ACHN (cell line): ENCODE results near the gene NOTUM.

Experiments
- DNase-seq: peaks from one replicate; pipeline ENCODE4 v3.0.0-alpha.2; 2015
- in situ Hi-C: cut with HindIII; loops from 2 replicates; pipeline ENCODE4 v1.10.0; 2017; ENCODE audit warnings: low sequenced_read_pairs, low pct_ligation_motif_present, low pct_unique_long_range_greater_than_20kb

NOTUM gene

GRCh38 chr17:81948635-81949378, 12.2 kb downstream of the NOTUM start:
- no peak for DNase-seq
- in situ Hi-C loops, result no loop called here

GRCh38 chr17:81947189-81947588, 13.8 kb downstream of the NOTUM start, which contains the start of gene MYADML2:
MYADML2 (minus strand) TSS chr17:81947233; CDS start chr17:81941741, 5,492 bp downstream.
- in situ Hi-C loops, result no loop called here
- no peak for DNase-seq

- in situ Hi-C loops, result no loop called here
Measured at GRCh38 chr17:81944858-81945257, 16.1 kb downstream of the NOTUM start.

GRCh38 chr17:81942167-81942553, 18.8 kb downstream of the NOTUM start:
- in situ Hi-C loops, result no loop called here
- DNase-seq, result no peak

More at GRCh38 chr17:81944858-81945257, 16.1 kb downstream of the NOTUM start:
- no peak for DNase-seq

GRCh38 chr17:81941484-81942166, 19.4 kb downstream of the NOTUM start:
- in situ Hi-C loops, result no loop called here
- DNase-seq, result no peak

GRCh38 chr17:81940538-81941483, 20.2 kb downstream of the NOTUM start:
- in situ Hi-C loops, result no loop called here
- no peak for DNase-seq

- in situ Hi-C loops, result no loop called here
- no peak for DNase-seq
Measured at GRCh38 chr17:81939881-81940385, 21.1 kb downstream of the NOTUM start.

- in situ Hi-C loops, result no loop called here
- DNase-seq, result no peak
Measured at GRCh38 chr17:81939218-81939617, 21.8 kb downstream of the NOTUM start.

GRCh38 chr17:81935709-81936084, 25.3 kb downstream of the NOTUM start:
- DNase-seq, result no peak
- in situ Hi-C loops, result no loop called here

GRCh38 chr17:81934850-81935708, 25.9 kb downstream of the NOTUM start:
- in situ Hi-C loops, result no loop called here
- no peak for DNase-seq

GRCh38 chr17:81934098-81934757, 26.8 kb downstream of the NOTUM start:
- DNase-seq, result no peak
- in situ Hi-C loops, result no loop called here

GRCh38 chr17:81933178-81933699, 27.7 kb downstream of the NOTUM start:
- no peak for DNase-seq
- in situ Hi-C loops, result no loop called here

GRCh38 chr17:81932333-81932983, 28.5 kb downstream of the NOTUM start:
- in situ Hi-C loops, result no loop called here
- DNase-seq, result no peak

GRCh38 chr17:81931557-81932332, 29.2 kb downstream of the NOTUM start:
- in situ Hi-C loops, result no loop called here
- no peak for DNase-seq

- in situ Hi-C loops, result no loop called here
- no peak for DNase-seq
Measured at GRCh38 chr17:81931189-81931556, 29.8 kb downstream of the NOTUM start.
